ENCODE data around the gene ARHGAP18.

Gene ARHGAP18

GRCh38 chr6:129683601-129684322 lies 26.2 kb downstream of the ARHGAP18 start:
- peaks cover 55% of the 10 kb centered on the region for H3K79me2 ChIP-seq (ENCODE audit: insufficient read depth, low read length)
- H3K27me3 ChIP-seq (ENCODE audit: insufficient read depth, low read length, poor library complexity, severe bottlenecking): no peaks in the 10 kb centered on the region
- peaks cover 90% of the 10 kb centered on the region for H3K4me1 ChIP-seq (ENCODE audit: insufficient read depth, low read length, poor library complexity, severe bottlenecking)
- H3K36me3 ChIP-seq (ENCODE audit: insufficient read depth, low read length): no peaks in the 10 kb centered on the region
- H3K9me3 ChIP-seq (ENCODE audit: insufficient read depth, low read depth, low read length): no peaks in the 10 kb centered on the region
- H2AFZ ChIP-seq (ENCODE audit: low read length): no peak overlapping the region
- H3F3A ChIP-seq (ENCODE audit: low read depth): peaks cover 14% of the 10 kb centered on the region
- H3K9ac ChIP-seq (ENCODE audit: low read depth, low read length, poor library complexity, severe bottlenecking): peak overlapping the region; percentile 67
- H4K20me1 ChIP-seq (ENCODE audit: insufficient read depth, low read length, poor library complexity, severe bottlenecking): no peaks in the 10 kb centered on the region
- peak overlapping the region; percentile 79 for H3K4me2 ChIP-seq (ENCODE audit: low read depth, low read length, poor library complexity, severe bottlenecking)
- H3K4me3 ChIP-seq (ENCODE audit: low read length, poor library complexity, severe bottlenecking): peak overlapping the region; percentile 66
- H3K9me2 ChIP-seq (replicated peaks; ENCODE audit: low read depth, low read length): no peaks in the 10 kb centered on the region
- TF ChIP-seq, protein P1, sequence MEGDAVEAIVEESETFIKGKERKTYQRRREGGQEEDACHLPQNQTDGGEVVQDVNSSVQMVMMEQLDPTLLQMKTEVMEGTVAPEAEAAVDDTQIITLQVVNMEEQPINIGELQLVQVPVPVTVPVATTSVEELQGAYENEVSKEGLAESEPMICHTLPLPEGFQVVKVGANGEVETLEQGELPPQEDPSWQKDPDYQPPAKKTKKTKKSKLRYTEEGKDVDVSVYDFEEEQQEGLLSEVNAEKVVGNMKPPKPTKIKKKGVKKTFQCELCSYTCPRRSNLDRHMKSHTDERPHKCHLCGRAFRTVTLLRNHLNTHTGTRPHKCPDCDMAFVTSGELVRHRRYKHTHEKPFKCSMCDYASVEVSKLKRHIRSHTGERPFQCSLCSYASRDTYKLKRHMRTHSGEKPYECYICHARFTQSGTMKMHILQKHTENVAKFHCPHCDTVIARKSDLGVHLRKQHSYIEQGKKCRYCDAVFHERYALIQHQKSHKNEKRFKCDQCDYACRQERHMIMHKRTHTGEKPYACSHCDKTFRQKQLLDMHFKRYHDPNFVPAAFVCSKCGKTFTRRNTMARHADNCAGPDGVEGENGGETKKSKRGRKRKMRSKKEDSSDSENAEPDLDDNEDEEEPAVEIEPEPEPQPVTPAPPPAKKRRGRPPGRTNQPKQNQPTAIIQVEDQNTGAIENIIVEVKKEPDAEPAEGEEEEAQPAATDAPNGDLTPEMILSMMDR (conservative IDR thresholded peaks at IDR 0.05; ENCODE audit: low read length): no peak
- no peak for TF ChIP-seq EZH2phosphoT487 (IDR thresholded peaks at IDR 0.05; ENCODE audit: borderline replicate concordance)

GRCh38 chr6:129681913-129682205 lies 28.1 kb downstream of the ARHGAP18 start:
- peaks cover 55% of the 10 kb centered on the region for H3K79me2 ChIP-seq (ENCODE audit: insufficient read depth, low read length)
- H3K4me1 ChIP-seq (ENCODE audit: insufficient read depth, low read length, poor library complexity, severe bottlenecking): peaks cover 89% of the 10 kb centered on the region
- TF ChIP-seq, protein P1 (conservative IDR thresholded peaks at IDR 0.05; ENCODE audit: low read length): no peak
- no peak for TF ChIP-seq EZH2phosphoT487 (IDR thresholded peaks at IDR 0.05; ENCODE audit: borderline replicate concordance)
- H3K4me2 ChIP-seq (ENCODE audit: low read depth, low read length, poor library complexity, severe bottlenecking): peak overlapping the region; percentile 5
- no peak overlapping the region for H3K4me3 ChIP-seq (ENCODE audit: low read length, poor library complexity, severe bottlenecking)
- peaks cover 14% of the 10 kb centered on the region for H3F3A ChIP-seq (ENCODE audit: low read depth)
- no peaks in the 10 kb centered on the region for H4K20me1 ChIP-seq (ENCODE audit: insufficient read depth, low read length, poor library complexity, severe bottlenecking)
- no peaks in the 10 kb centered on the region for H3K27me3 ChIP-seq (ENCODE audit: insufficient read depth, low read length, poor library complexity, severe bottlenecking)
- H3K36me3 ChIP-seq (ENCODE audit: insufficient read depth, low read length): no peaks in the 10 kb centered on the region
- no peaks in the 10 kb centered on the region for H3K9me3 ChIP-seq (ENCODE audit: insufficient read depth, low read depth, low read length)
- no peaks in the 10 kb centered on the region for H3K9me2 ChIP-seq (replicated peaks; ENCODE audit: low read depth, low read length)
- H2AFZ ChIP-seq (ENCODE audit: low read length): no peak overlapping the region
- peak overlapping the region; percentile 13 for H3K9ac ChIP-seq (ENCODE audit: low read depth, low read length, poor library complexity, severe bottlenecking)

- Histone ChIP-seq H3K4me3 (ENCODE audit: low read length, poor library complexity, severe bottlenecking) (no peak overlapping the region), H4K20me1 (ENCODE audit: insufficient read depth, low read length, poor library complexity, severe bottlenecking) (no peaks in the 10 kb centered on the region), H3F3A (ENCODE audit: low read depth) (peaks cover 14% of the 10 kb centered on the region), H3K4me2 (ENCODE audit: low read depth, low read length, poor library complexity, severe bottlenecking) (no peak overlapping the region), H3K36me3 (ENCODE audit: insufficient read depth, low read length) (no peaks in the 10 kb centered on the region), H3K9ac (ENCODE audit: low read depth, low read length, poor library complexity, severe bottlenecking) (no peak overlapping the region), H3K9me2 (replicated peaks; ENCODE audit: low read depth, low read length) (no peaks in the 10 kb centered on the region), H3K79me2 (ENCODE audit: insufficient read depth, low read length) (peaks cover 50% of the 10 kb centered on the region), H2AFZ (ENCODE audit: low read length) (no peak overlapping the region), H3K27me3 (ENCODE audit: insufficient read depth, low read length, poor library complexity, severe bottlenecking) (no peaks in the 10 kb centered on the region), H3K4me1 (ENCODE audit: insufficient read depth, low read length, poor library complexity, severe bottlenecking) (peaks cover 76% of the 10 kb centered on the region), H3K9me3 (ENCODE audit: insufficient read depth, low read depth, low read length) (no peaks in the 10 kb centered on the region)
- TF ChIP-seq, protein P1 (conservative IDR thresholded peaks at IDR 0.05; ENCODE audit: low read length): no peak
- TF ChIP-seq EZH2phosphoT487 (IDR thresholded peaks at IDR 0.05; ENCODE audit: borderline replicate concordance): no peak
These were observed 29.3 kb downstream of the ARHGAP18 start for GRCh38 chr6:129680633-129681032.
